ENCODE measurements around the gene MRPS2. TPM values are rescaled to one million over a fixed set of nuclear protein-coding genes. Genes with fewer than 3 reads are reported as not detected.

Gene MRPS2
- total and polyA plus RNA-seq, 2 experiments from 2014 or later, result 83.2 to 116 TPM

DNA sequence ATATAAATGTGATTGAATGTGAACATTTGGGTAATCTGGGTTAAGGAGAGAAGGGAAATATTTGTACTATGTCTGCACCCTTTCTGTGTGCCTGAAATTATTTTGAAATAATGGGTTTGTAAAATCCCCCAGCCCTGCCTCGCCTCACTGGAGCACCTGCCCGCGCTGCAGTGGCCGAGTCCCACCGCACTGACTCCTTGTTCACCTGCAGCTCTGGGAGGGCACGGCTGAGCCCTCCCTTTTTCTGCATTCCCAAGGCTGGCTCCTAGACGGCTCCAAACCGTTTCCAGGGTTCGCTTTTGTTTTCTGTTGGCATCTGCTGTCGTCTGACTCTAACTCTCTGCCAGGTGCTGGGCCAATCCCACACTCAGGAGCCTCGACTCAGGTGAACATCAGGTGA is 38.5 kb upstream of the MRPS2 start (continued):
- TF ChIP-seq, protein P1, sequence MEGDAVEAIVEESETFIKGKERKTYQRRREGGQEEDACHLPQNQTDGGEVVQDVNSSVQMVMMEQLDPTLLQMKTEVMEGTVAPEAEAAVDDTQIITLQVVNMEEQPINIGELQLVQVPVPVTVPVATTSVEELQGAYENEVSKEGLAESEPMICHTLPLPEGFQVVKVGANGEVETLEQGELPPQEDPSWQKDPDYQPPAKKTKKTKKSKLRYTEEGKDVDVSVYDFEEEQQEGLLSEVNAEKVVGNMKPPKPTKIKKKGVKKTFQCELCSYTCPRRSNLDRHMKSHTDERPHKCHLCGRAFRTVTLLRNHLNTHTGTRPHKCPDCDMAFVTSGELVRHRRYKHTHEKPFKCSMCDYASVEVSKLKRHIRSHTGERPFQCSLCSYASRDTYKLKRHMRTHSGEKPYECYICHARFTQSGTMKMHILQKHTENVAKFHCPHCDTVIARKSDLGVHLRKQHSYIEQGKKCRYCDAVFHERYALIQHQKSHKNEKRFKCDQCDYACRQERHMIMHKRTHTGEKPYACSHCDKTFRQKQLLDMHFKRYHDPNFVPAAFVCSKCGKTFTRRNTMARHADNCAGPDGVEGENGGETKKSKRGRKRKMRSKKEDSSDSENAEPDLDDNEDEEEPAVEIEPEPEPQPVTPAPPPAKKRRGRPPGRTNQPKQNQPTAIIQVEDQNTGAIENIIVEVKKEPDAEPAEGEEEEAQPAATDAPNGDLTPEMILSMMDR (conservative IDR thresholded peaks at IDR 0.05; ENCODE audit: low read depth in 2 of 2), result no peak
- TF ChIP-seq, protein P2, sequence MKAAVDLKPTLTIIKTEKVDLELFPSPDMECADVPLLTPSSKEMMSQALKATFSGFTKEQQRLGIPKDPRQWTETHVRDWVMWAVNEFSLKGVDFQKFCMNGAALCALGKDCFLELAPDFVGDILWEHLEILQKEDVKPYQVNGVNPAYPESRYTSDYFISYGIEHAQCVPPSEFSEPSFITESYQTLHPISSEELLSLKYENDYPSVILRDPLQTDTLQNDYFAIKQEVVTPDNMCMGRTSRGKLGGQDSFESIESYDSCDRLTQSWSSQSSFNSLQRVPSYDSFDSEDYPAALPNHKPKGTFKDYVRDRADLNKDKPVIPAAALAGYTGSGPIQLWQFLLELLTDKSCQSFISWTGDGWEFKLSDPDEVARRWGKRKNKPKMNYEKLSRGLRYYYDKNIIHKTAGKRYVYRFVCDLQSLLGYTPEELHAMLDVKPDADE (IDR thresholded peaks at IDR 0.05), result no peak
- TF ChIP-seq EZH2phosphoT487 (IDR thresholded peaks at IDR 0.05; ENCODE audit: unreplicated experiment), result no peak
- no peak for TF ChIP-seq JUNB (IDR thresholded peaks at IDR 0.05; ENCODE audit: unreplicated experiment)
- TF ChIP-seq EZH2 (IDR thresholded peaks at IDR 0.05; ENCODE audit: low read depth, unreplicated experiment), result no peak
- no peak for TF ChIP-seq CREB1 (CRISPR knock-in tag; IDR thresholded peaks at IDR 0.05; ENCODE audit: low read depth)
- no peak for TF ChIP-seq POLR2AphosphoS5 (IDR thresholded peaks at IDR 0.05; ENCODE audit: low read depth)
- TF ChIP-seq ZNF331 (CRISPR knock-in tag; IDR thresholded peaks at IDR 0.05; ENCODE audit: low read depth), result no peak
- TF ChIP-seq, protein P3, sequence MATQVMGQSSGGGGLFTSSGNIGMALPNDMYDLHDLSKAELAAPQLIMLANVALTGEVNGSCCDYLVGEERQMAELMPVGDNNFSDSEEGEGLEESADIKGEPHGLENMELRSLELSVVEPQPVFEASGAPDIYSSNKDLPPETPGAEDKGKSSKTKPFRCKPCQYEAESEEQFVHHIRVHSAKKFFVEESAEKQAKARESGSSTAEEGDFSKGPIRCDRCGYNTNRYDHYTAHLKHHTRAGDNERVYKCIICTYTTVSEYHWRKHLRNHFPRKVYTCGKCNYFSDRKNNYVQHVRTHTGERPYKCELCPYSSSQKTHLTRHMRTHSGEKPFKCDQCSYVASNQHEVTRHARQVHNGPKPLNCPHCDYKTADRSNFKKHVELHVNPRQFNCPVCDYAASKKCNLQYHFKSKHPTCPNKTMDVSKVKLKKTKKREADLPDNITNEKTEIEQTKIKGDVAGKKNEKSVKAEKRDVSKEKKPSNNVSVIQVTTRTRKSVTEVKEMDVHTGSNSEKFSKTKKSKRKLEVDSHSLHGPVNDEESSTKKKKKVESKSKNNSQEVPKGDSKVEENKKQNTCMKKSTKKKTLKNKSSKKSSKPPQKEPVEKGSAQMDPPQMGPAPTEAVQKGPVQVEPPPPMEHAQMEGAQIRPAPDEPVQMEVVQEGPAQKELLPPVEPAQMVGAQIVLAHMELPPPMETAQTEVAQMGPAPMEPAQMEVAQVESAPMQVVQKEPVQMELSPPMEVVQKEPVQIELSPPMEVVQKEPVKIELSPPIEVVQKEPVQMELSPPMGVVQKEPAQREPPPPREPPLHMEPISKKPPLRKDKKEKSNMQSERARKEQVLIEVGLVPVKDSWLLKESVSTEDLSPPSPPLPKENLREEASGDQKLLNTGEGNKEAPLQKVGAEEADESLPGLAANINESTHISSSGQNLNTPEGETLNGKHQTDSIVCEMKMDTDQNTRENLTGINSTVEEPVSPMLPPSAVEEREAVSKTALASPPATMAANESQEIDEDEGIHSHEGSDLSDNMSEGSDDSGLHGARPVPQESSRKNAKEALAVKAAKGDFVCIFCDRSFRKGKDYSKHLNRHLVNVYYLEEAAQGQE (IDR thresholded peaks at IDR 0.05; ENCODE audit: unreplicated experiment), result no peak

DNA sequence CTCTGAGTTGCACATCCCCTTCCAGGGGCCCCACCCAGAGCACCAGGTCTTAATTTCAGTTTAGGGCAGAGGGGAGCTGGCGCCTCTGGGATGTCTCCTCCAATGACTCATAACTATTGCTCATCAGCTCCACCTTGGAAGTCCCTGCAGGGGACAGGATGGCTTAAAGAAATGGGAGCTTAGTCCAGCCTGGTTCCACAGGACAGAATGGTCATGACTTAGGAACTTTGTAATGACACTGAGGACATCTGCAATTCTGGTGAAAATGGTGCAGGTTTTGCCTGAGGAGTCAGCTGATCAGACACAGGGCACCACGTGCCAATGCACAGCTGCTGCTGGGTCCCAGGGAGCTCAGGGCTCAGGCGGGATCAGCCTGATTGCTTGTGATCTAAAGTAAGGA is 37.3 kb upstream of the MRPS2 start:
- no peak overlapping the region for H3K27ac ChIP-seq (ENCODE audit: low read depth)
- no peak overlapping the region for H3K27ac Mint-ChIP-seq
- H3K27me3 Mint-ChIP-seq (ENCODE audit: insufficient read depth, low read depth, poor library complexity), result peaks cover 10% of the 10 kb centered on the region
- H3K4me3 ChIP-seq, result no peak overlapping the region
- no peaks in the 10 kb centered on the region for H3K4me1 ChIP-seq (ENCODE audit: insufficient read depth)
- no peaks in the 10 kb centered on the region; the same call in 2 of the 3 replicates for H3K4me1 Mint-ChIP-seq
- H3K36me3 Mint-ChIP-seq (ENCODE audit: low read depth), result no peaks in the 10 kb centered on the region
- H2AFZ ChIP-seq, result no peak overlapping the region
- H3K9me3 Mint-ChIP-seq, result no peaks in the 10 kb centered on the region; the same call in 1 of the 3 replicates
- H3K36me3 ChIP-seq (ENCODE audit: insufficient read depth), result no peaks in the 10 kb centered on the region
- H4K20me1 ChIP-seq (replicated peaks; ENCODE audit: insufficient read depth), result no peaks in the 10 kb centered on the region
- DNase-seq (ENCODE audit: low spot score) (no peak), ATAC-seq (no peak)
- no peak overlapping the region for H3K4me3 Mint-ChIP-seq
- no peaks in the 10 kb centered on the region for H3K79me2 ChIP-seq (replicated peaks; ENCODE audit: insufficient read depth)
- no peaks in the 10 kb centered on the region for H3K27me3 ChIP-seq (ENCODE audit: insufficient read depth)
- no peaks in the 10 kb centered on the region for H3F3A ChIP-seq (replicated peaks; ENCODE audit: low read depth)
- no peaks in the 10 kb centered on the region for H3K9me2 ChIP-seq (ENCODE audit: insufficient read depth)
- no peak overlapping the region for H3K4me2 ChIP-seq
- TF ChIP-seq, protein P4, sequence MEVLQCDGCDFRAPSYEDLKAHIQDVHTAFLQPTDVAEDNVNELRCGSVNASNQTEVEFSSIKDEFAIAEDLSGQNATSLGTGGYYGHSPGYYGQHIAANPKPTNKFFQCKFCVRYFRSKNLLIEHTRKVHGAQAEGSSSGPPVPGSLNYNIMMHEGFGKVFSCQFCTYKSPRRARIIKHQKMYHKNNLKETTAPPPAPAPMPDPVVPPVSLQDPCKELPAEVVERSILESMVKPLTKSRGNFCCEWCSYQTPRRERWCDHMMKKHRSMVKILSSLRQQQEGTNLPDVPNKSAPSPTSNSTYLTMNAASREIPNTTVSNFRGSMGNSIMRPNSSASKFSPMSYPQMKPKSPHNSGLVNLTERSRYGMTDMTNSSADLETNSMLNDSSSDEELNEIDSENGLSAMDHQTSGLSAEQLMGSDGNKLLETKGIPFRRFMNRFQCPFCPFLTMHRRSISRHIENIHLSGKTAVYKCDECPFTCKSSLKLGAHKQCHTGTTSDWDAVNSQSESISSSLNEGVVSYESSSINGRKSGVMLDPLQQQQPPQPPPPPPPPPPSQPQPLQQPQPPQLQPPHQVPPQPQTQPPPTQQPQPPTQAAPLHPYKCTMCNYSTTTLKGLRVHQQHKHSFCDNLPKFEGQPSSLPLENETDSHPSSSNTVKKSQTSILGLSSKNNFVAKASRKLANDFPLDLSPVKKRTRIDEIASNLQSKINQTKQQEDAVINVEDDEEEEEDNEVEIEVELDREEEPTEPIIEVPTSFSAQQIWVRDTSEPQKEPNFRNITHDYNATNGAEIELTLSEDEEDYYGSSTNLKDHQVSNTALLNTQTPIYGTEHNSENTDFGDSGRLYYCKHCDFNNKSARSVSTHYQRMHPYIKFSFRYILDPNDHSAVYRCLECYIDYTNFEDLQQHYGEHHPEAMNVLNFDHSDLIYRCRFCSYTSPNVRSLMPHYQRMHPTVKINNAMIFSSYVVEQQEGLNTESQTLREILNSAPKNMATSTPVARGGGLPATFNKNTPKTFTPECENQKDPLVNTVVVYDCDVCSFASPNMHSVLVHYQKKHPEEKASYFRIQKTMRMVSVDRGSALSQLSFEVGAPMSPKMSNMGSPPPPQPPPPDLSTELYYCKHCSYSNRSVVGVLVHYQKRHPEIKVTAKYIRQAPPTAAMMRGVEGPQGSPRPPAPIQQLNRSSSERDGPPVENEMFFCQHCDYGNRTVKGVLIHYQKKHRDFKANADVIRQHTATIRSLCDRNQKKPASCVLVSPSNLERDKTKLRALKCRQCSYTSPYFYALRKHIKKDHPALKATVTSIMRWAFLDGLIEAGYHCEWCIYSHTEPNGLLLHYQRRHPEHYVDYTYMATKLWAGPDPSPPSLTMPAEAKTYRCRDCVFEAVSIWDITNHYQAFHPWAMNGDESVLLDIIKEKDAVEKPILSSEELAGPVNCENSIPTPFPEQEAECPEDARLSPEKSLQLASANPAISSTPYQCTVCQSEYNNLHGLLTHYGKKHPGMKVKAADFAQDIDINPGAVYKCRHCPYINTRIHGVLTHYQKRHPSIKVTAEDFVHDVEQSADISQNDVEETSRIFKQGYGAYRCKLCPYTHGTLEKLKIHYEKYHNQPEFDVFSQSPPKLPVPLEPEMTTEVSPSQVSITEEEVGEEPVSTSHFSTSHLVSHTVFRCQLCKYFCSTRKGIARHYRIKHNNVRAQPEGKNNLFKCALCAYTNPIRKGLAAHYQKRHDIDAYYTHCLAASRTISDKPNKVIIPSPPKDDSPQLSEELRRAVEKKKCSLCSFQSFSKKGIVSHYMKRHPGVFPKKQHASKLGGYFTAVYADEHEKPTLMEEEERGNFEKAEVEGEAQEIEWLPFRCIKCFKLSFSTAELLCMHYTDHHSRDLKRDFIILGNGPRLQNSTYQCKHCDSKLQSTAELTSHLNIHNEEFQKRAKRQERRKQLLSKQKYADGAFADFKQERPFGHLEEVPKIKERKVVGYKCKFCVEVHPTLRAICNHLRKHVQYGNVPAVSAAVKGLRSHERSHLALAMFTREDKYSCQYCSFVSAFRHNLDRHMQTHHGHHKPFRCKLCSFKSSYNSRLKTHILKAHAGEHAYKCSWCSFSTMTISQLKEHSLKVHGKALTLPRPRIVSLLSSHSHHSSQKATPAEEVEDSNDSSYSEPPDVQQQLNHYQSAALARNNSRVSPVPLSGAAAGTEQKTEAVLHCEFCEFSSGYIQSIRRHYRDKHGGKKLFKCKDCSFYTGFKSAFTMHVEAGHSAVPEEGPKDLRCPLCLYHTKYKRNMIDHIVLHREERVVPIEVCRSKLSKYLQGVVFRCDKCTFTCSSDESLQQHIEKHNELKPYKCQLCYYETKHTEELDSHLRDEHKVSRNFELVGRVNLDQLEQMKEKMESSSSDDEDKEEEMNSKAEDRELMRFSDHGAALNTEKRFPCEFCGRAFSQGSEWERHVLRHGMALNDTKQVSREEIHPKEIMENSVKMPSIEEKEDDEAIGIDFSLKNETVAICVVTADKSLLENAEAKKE (CRISPR knock-in tag; IDR thresholded peaks at IDR 0.05), result no peak
- TF ChIP-seq, protein P2 (IDR thresholded peaks at IDR 0.05), result no peak
